ENCODE measurements around the gene NKRF. TPM values are rescaled to one million over a fixed set of nuclear protein-coding genes. Genes with fewer than 3 reads are reported as not detected.

The NKRF gene
- total and polyA plus RNA-seq, 8 donors = 2.5 to 4.7 (median 3.3) TPM

- Histone ChIP-seq H3K9me3 (no peaks in the 10 kb centered on the region), H3K4me3 (no peak overlapping the region), H3K27ac (no peak overlapping the region), H3K27me3 (no peaks in the 10 kb centered on the region), H3K4me1 (no peaks in the 10 kb centered on the region), H3K36me3 (no peaks in the 10 kb centered on the region)
- ATAC-seq = no peak
- DNase-seq = no peak
- no peak for FAIRE-seq
- WGBS, 2 donors = 78 to 87% methylated on average over 4 of the region's 4 CpGs
- TF ChIP-seq CTCF (IDR thresholded peaks at IDR 0.05) = no peak
- intact Hi-C loops (cut with DNase I) = no loop called here
Observed at GRCh38 chrX:119541188-119541587, 65.0 kb downstream of the NKRF start.

GRCh38 chrX:119539872-119540271 lies 66.4 kb downstream of the NKRF start:
- ATAC-seq (no peak), DNase-seq (no peak), FAIRE-seq (no peak)
- Histone ChIP-seq H3K4me3 (no peak overlapping the region), H3K27ac (no peak overlapping the region), H3K36me3 (no peaks in the 10 kb centered on the region), H3K9me3 (no peaks in the 10 kb centered on the region), H3K4me1 (no peaks in the 10 kb centered on the region), H3K27me3 (no peaks in the 10 kb centered on the region)
- WGBS, 2 donors = 26 to 50% methylated on average over 2 of the region's 2 CpGs
- intact Hi-C loops (cut with DNase I) = no loop called here
- TF ChIP-seq CTCF (IDR thresholded peaks at IDR 0.05) = no peak

Small RNA genes within 50 kb of the gene (microRNA-seq; reads per million reads assigned to microRNA genes)
- gene MIR766 = 7.4 to 12.4 reads per million in 2 donors

Other genes with a start within 250 kb of the NKRF start
- 1 to 10 TPM; 3.2 to 6.5 (median 4.0) TPM for gene SLC25A43, start 207.1 kb downstream of the NKRF start, total RNA-seq
- 1 to 10 TPM; 3.7 to 3.8 TPM for gene SLC25A43, start 207.1 kb downstream of the NKRF start, polyA plus RNA-seq
- gene SLC25A5, start 138.0 kb downstream of the NKRF start, total RNA-seq = 100 to 1,000 TPM; 182 to 462 (median 342) TPM
- 100 to 1,000 TPM; 112 to 202 TPM for gene SLC25A5, start 138.0 kb downstream of the NKRF start, polyA plus RNA-seq
- 10 to 100 TPM in 2 of 6 donors, 1 to 10 TPM in 4; 5.2 to 12.2 (median 7.7) TPM for gene STEEP1, start 41.0 kb downstream of the NKRF start, total RNA-seq
- gene STEEP1, start 41.0 kb downstream of the NKRF start, polyA plus RNA-seq = 10 to 100 TPM in 1 of 2 donors, 1 to 10 TPM in 1; 5.7 to 15.0 TPM
- gene UBE2A, start 31.9 kb downstream of the NKRF start, total RNA-seq = 10 to 100 TPM; 11.4 to 25.7 (median 15.1) TPM
- gene UBE2A, start 31.9 kb downstream of the NKRF start, polyA plus RNA-seq = 10 to 100 TPM; 18.1 to 33.8 TPM
- gene SEPTIN6, start 86.7 kb upstream of the NKRF start, total RNA-seq = 10 to 100 TPM in 1 of 6 donors, 1 to 10 TPM in 5; 1.5 to 10.2 (median 3.8) TPM
- 1 to 10 TPM; 2.4 to 4.3 TPM for gene SEPTIN6, start 86.7 kb upstream of the NKRF start, polyA plus RNA-seq
- gene SOWAHD, start 152.2 kb upstream of the NKRF start, total RNA-seq = 1 to 10 TPM in 1 of 6 donors, under 1 TPM in 4, not detected in 1; 0.16 to 1.3 (median 0.46) TPM
- gene SOWAHD, start 152.2 kb upstream of the NKRF start, polyA plus RNA-seq = under 1 TPM; 0.19 to 0.30 TPM
- gene RPL39, start 185.2 kb upstream of the NKRF start, total RNA-seq = 1,000 to 10,000 TPM in 2 of 6 donors, 100 to 1,000 TPM in 4; 567 to 1,199 (median 972) TPM
- gene RPL39, start 185.2 kb upstream of the NKRF start, polyA plus RNA-seq = 1,000 to 10,000 TPM; 2,611 to 3,516 TPM
- 1 to 10 TPM; 1.9 to 3.5 (median 3.0) TPM for gene UPF3B, start 246.5 kb upstream of the NKRF start, total RNA-seq
- gene UPF3B, start 246.5 kb upstream of the NKRF start, polyA plus RNA-seq = 1 to 10 TPM; 6.8 to 8.6 TPM

Measured in pancreas (tissue), 10 donors.